ENCODE results near the gene RTL1. TPM values are rescaled to one million over a fixed set of nuclear protein-coding genes. Genes with fewer than 3 reads are reported as not detected.

Gene RTL1
- total RNA-seq, 2 donors from 2014 or later = not detected

GRCh38 chr14:100882991-100883788 lies 20.3 kb downstream of the RTL1 start:
- DNase-seq = no peak
- no peaks in the 10 kb centered on the region for H3K4me1 Mint-ChIP-seq (ENCODE audit: low read depth)
- no peaks in the 10 kb centered on the region for H3K36me3 Mint-ChIP-seq (ENCODE audit: insufficient read depth in 2 of 2)
- peaks cover 8% of the 10 kb centered on the region for H3K27me3 Mint-ChIP-seq (ENCODE audit: low read depth)
- H3K9me3 Mint-ChIP-seq = no peaks in the 10 kb centered on the region
- no peak for ATAC-seq (replicated peaks in 1 of 2)
- no peak overlapping the region for H3K27ac Mint-ChIP-seq
- no peak overlapping the region for H3K4me3 Mint-ChIP-seq

GRCh38 chr14:100882026-100882967 lies 21.2 kb downstream of the RTL1 start:
- DNase-seq (no peak), ATAC-seq (replicated peaks in 1 of 2) (no peak)
- Mint-ChIP-seq H3K4me1 (ENCODE audit: low read depth) (no peaks in the 10 kb centered on the region), H3K36me3 (ENCODE audit: insufficient read depth in 2 of 2) (no peaks in the 10 kb centered on the region), H3K27ac (no peak overlapping the region), H3K9me3 (no peaks in the 10 kb centered on the region), H3K4me3 (no peak overlapping the region), H3K27me3 (ENCODE audit: low read depth) (peaks cover 8% of the 10 kb centered on the region)

DNA sequence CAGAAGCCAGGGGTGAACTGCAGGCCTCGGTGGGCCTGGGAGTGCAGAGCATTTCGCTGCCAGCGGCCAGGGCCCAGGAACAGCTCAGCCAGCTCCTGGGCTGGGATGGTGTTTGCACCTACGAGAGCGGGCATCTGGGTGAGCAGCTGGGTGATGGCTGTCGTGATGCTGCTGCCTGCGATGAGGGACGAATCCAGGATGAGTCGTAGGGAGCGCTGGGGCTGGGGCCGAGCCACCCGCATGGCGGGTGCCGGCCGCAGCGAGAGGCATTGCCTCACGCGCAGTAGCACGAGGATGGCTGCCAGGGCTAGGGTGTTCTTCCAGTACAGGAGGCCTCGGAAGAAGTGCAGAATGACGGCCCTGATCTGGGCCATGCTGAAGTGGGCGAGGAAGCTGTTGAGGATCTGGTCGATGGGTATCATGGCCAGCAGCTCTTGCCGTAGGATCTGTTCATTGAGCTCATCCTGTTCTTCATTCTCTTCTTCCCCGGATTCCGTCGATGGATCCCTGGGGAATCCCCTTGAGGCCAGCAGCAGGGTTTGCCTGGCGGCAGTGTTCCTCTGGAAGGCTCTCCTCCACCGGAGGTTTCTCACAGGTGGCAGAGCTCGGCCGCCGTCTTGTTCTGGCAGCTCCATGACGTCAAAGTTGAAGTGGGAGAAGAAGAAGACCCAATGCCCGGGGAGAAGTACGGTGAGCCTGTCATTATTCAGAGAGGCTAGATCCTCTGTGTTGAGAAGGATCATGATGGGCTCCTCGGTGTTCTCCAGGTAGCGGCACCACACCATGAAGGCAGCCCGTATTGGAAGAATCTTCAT lies 22.1 kb downstream of the RTL1 start:
- no peaks in the 10 kb centered on the region for H3K4me1 Mint-ChIP-seq (ENCODE audit: low read depth)
- ATAC-seq (replicated peaks in 1 of 2) (no peak), DNase-seq (no peak)
- peaks cover 8% of the 10 kb centered on the region for H3K27me3 Mint-ChIP-seq (ENCODE audit: low read depth)
- no peaks in the 10 kb centered on the region for H3K9me3 Mint-ChIP-seq
- H3K27ac Mint-ChIP-seq = no peak overlapping the region
- no peaks in the 10 kb centered on the region for H3K36me3 Mint-ChIP-seq (ENCODE audit: insufficient read depth in 2 of 2)
- no peak overlapping the region for H3K4me3 Mint-ChIP-seq

GRCh38 chr14:100880271-100881101 lies 23.0 kb downstream of the RTL1 start:
- DNase-seq (no peak), ATAC-seq (replicated peaks in 1 of 2) (no peak)
- Mint-ChIP-seq H3K4me3 (no peak overlapping the region), H3K4me1 (ENCODE audit: low read depth) (no peaks in the 10 kb centered on the region), H3K9me3 (no peaks in the 10 kb centered on the region), H3K36me3 (ENCODE audit: insufficient read depth in 2 of 2) (no peaks in the 10 kb centered on the region), H3K27me3 (ENCODE audit: low read depth) (peaks cover 1% of the 10 kb centered on the region), H3K27ac (no peak overlapping the region)

GRCh38 chr14:100879782-100880181 lies 23.7 kb downstream of the RTL1 start:
- Mint-ChIP-seq H3K9me3 (no peaks in the 10 kb centered on the region), H3K27ac (no peak overlapping the region), H3K27me3 (ENCODE audit: low read depth) (no peaks in the 10 kb centered on the region), H3K4me1 (ENCODE audit: low read depth) (no peaks in the 10 kb centered on the region), H3K4me3 (no peak overlapping the region), H3K36me3 (ENCODE audit: insufficient read depth in 2 of 2) (no peaks in the 10 kb centered on the region)
- no peak for DNase-seq
- ATAC-seq (replicated peaks in 1 of 2) = no peak

DNA sequence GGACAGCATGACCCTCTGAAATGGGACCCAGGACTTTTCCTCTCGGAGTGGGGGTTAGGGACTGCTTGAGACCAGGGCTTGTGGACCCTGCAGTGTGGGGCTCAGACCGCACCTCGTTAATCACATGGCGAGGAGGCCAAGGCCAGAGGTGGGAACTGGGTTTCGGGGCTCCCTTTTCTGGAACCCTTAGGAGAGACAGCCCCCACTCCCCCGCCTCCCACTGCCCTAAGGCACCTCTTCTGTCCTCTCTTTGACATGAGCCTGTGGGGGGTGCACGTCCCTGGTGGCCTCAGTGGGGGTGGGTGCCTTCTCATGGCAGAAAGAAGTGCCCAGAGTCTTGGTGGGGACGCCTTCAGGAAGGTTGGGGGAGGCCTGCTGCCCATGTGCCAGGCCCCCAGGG lies 24.3 kb downstream of the RTL1 start:
- H3K4me1 Mint-ChIP-seq (ENCODE audit: low read depth) = no peaks in the 10 kb centered on the region
- no peak for DNase-seq
- no peak overlapping the region for H3K4me3 Mint-ChIP-seq
- H3K27ac Mint-ChIP-seq = no peak overlapping the region
- ATAC-seq (replicated peaks in 1 of 2) = no peak
- no peaks in the 10 kb centered on the region for H3K36me3 Mint-ChIP-seq (ENCODE audit: insufficient read depth in 2 of 2)
- H3K27me3 Mint-ChIP-seq (ENCODE audit: low read depth) = no peaks in the 10 kb centered on the region
- no peaks in the 10 kb centered on the region for H3K9me3 Mint-ChIP-seq

DNA sequence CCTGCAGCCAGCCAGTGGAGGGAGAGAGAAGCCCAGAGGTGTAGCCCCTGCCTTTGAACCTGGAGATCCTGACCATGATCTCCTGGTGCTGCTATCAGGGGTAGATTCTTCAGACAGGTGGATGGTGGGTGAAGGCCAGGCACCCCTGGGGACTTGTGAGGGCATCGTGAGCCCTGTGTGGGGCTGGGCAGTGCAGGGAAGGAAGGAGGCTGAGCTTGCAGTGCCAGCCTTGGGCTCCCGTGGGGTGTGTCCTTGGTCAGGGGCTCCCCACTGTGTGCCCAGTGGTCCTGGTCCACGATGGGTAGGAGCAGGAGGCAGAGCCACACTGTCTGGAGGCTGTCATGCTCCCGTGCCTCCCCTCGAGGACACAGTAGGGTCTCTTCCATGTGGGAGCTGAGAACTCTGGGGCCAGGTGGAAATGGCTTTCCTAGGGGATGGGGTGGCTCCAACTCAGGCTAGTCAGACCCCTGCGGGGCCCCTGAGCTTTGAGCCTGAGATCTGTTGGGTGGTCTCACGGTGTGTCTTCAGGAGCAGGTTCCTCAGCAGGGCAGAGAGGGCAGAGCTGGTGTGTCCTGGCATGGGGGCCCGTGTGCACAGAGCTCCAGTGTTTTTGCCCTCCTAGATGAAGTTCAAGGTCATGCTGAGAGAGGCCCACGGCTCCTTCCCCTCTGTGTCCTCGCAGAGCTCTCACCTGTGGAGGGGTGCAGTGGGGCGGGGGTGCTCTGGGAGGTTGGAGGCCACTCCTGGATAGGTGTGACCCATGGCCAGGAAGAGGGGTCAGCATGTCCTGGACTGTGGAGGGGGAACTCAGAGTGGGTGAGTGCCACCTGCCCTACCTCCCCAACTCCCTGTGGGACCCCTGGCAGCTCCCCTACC lies 25.0 kb downstream of the RTL1 start:
- Mint-ChIP-seq H3K27ac (no peak overlapping the region), H3K4me3 (no peak overlapping the region), H3K27me3 (ENCODE audit: low read depth) (no peaks in the 10 kb centered on the region), H3K4me1 (ENCODE audit: low read depth) (no peaks in the 10 kb centered on the region), H3K36me3 (ENCODE audit: insufficient read depth in 2 of 2) (no peaks in the 10 kb centered on the region), H3K9me3 (no peaks in the 10 kb centered on the region)
- no peak for DNase-seq
- ATAC-seq (replicated peaks in 1 of 2) = no peak

DNA sequence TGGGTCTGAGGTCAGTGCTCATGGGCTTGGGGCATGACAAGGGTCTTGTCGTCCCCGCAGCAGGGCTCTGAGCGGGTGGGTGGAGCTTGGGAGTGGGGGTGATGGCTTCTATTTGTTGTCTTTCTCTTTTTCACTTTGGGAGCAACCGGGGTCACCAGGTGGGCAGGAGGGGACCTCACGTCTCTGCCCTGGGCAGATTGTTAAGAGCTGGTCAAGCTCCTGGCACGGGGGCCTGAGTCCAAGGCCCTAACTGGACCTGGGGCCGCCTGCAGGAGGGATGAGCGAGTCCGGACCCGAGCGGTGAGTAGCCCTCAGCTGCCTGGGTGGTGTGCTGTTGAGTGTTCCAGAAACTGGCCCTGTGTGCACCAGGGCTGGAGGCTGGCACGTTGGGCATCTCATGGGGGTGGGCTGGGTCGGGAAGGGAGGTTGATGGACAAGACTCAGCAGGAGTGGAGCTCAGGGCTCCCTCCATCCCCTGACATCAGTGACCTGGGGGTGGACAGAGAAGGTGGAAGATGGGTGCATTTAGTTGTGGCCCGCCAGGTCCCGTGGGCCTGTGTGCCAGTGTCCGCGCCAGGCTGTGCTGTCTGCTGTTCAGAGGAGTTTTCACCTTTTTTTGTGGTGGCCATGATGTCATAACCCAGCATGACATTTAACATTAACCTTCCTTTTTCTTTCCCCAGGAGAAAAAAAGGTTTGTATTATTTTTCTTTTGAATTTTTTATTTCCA lies 27.5 kb downstream of the RTL1 start:
- H3K27me3 Mint-ChIP-seq (ENCODE audit: low read depth) = no peaks in the 10 kb centered on the region
- H3K9me3 Mint-ChIP-seq = no peaks in the 10 kb centered on the region
- H3K4me3 Mint-ChIP-seq = no peak overlapping the region
- no peak overlapping the region for H3K27ac Mint-ChIP-seq
- DNase-seq (no peak), ATAC-seq (replicated peaks in 1 of 2) (no peak)
- peaks cover 13% of the 10 kb centered on the region for H3K4me1 Mint-ChIP-seq (ENCODE audit: low read depth)
- H3K36me3 Mint-ChIP-seq (ENCODE audit: insufficient read depth in 2 of 2) = no peaks in the 10 kb centered on the region

GRCh38 chr14:100875126-100875525 lies 28.4 kb downstream of the RTL1 start:
- ATAC-seq (replicated peaks in 1 of 2) (no peak), DNase-seq (no peak)
- H3K9me3 Mint-ChIP-seq = no peaks in the 10 kb centered on the region
- H3K27me3 Mint-ChIP-seq (ENCODE audit: low read depth) = no peaks in the 10 kb centered on the region
- H3K27ac Mint-ChIP-seq = no peak overlapping the region
- no peak overlapping the region for H3K4me3 Mint-ChIP-seq
- H3K4me1 Mint-ChIP-seq (ENCODE audit: low read depth) = peaks cover 13% of the 10 kb centered on the region
- no peaks in the 10 kb centered on the region for H3K36me3 Mint-ChIP-seq (ENCODE audit: insufficient read depth in 2 of 2)

- Mint-ChIP-seq H3K4me3 (no peak overlapping the region), H3K36me3 (ENCODE audit: insufficient read depth in 2 of 2) (no peaks in the 10 kb centered on the region), H3K4me1 (ENCODE audit: low read depth) (peaks cover 13% of the 10 kb centered on the region), H3K9me3 (no peaks in the 10 kb centered on the region), H3K27ac (no peak overlapping the region), H3K27me3 (ENCODE audit: low read depth) (no peaks in the 10 kb centered on the region)
- ATAC-seq (replicated peaks in 1 of 2) = no peak
- no peak for DNase-seq
These were observed 29.0 kb downstream of the RTL1 start for GRCh38 chr14:100874411-100875091.

DNA sequence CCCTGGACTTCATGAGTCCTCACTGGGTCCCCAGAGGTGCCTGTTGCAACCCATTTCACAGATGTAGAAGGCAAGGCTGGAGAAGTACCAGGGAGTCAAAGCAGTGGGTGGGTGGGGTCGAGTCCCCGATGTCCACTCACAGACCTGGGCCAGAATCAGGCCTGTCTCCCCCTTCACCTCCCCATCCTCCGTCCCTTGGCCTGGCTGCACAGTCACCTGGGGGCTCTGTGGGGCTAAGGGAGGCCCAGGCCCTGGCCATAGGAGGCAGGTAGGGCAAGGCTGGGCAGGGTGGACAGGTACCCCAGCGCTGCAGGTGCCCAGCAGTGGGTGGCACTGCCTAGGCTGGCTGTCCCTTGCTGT lies 29.5 kb downstream of the RTL1 start:
- no peak overlapping the region for H3K27ac Mint-ChIP-seq
- peaks cover 13% of the 10 kb centered on the region for H3K4me1 Mint-ChIP-seq (ENCODE audit: low read depth)
- H3K36me3 Mint-ChIP-seq (ENCODE audit: insufficient read depth in 2 of 2) = no peaks in the 10 kb centered on the region
- ATAC-seq (replicated peaks in 1 of 2) = no peak
- no peak overlapping the region for H3K4me3 Mint-ChIP-seq
- no peaks in the 10 kb centered on the region for H3K9me3 Mint-ChIP-seq
- no peak for DNase-seq
- no peaks in the 10 kb centered on the region for H3K27me3 Mint-ChIP-seq (ENCODE audit: low read depth)

Data from activated T-cell treated with anti-CD3 and anti-CD28 coated beads, Interleukin-2, amount 50 U/mL, for 72 hours (primary cell).